Smooth muscle cell (in vitro differentiated cells): Measurements from ENCODE around the gene SYNRG. TPM values are rescaled to one million over a fixed set of nuclear protein-coding genes. Genes with fewer than 3 reads are reported as not detected.
A peak's percentile ranks its signal among the peaks of the same experiment; 100 is the strongest.

ENCODE experiments used
- DNase-seq: peaks from one replicate; lab custom pipeline; 2025; ENCODE audit not compliant: unreplicated experiment; lab: John Stamatoyannopoulos, UW
- H2AFZ ChIP-seq: fragments of 200-600 bp; sonication (generic); 2 replicates; pipeline ENCODE4 v1.6.0; 2016; ENCODE audit warnings: antibody characterized with exemption, low read depth, mild to moderate bottlenecking
- H3F3A ChIP-seq: fragments of 200-600 bp; sonication (generic); 2 replicates; pipeline ENCODE4 v1.6.0; 2017; ENCODE audit warnings: antibody characterized with exemption, low read depth
- H3K27ac ChIP-seq: fragments of 200-600 bp; sonication (generic); 2 replicates; pipeline ENCODE4 v1.5.1; 2016; ENCODE audit warnings: low read depth, mild to moderate bottlenecking
- H3K27me3 ChIP-seq: fragments of 200-600 bp; sonication (generic); 2 replicates; pipeline ENCODE4 v1.6.1; 2016; ENCODE audit warnings: low read depth, mild to moderate bottlenecking
- H3K36me3 ChIP-seq: fragments of 200-600 bp; sonication (generic); 2 replicates; pipeline ENCODE4 v1.5.1; 2016; ENCODE audit warnings: low read depth
- H3K4me1 ChIP-seq: fragments of 200-600 bp; sonication (generic); 2 replicates; pipeline ENCODE4 v1.5.1; 2016; ENCODE audit warnings: low read depth
- H3K4me2 ChIP-seq: fragments of 200-600 bp; sonication (generic); 2 replicates; pipeline ENCODE4 v1.6.0; 2016; ENCODE audit warnings: mild to moderate bottlenecking
- H3K4me3 ChIP-seq: fragments of 200-600 bp; sonication (generic); 2 replicates; pipeline ENCODE4 v1.5.1; 2016; ENCODE audit warnings: mild to moderate bottlenecking
- H3K79me2 ChIP-seq: fragments of 200-600 bp; sonication (generic); 2 replicates; pipeline ENCODE4 v1.6.0; 2016; ENCODE audit warnings: low read depth, mild to moderate bottlenecking
- H3K9ac ChIP-seq: fragments of 200-600 bp; sonication (generic); 2 replicates; pipeline ENCODE4 v1.6.0; 2016; ENCODE audit warnings: low read depth
- H3K9me3 ChIP-seq: fragments of 200-600 bp; sonication (generic); replicated peaks from 2 replicates; pipeline ENCODE4 v1.5.1; 2016; ENCODE audit warnings: low read depth
- H4K20me1 ChIP-seq: fragments of 200-600 bp; sonication (generic); 2 replicates; pipeline ENCODE4 v1.6.0; 2016; ENCODE audit warnings: low read depth
- WGBS: methylation state at CpG from one replicate; pipeline ENCODE4 v1.1.7; 2016; ENCODE audit warnings: low lambda C conversion rate; 5-methylcytosine and 5-hydroxymethylcytosine counted together
- polyA plus RNA-seq: library from polyadenylated mRNA; unstranded; fragments of >200 nt; fragmentation: Nextera tagmentation; extraction: Ambion mirVana; gene quantifications from 2 replicates; pipeline ENCODE4 v1.2.1, GENCODE V29; 2016
- total RNA-seq: library from RNA; depleted of rRNA; stranded (reverse); fragments of >200 nt; gene quantifications from 2 replicates; pipeline ENCODE4 v1.2.3, GENCODE V29; 2014
- TF ChIP-seq, protein P1 (sequence below): fragments of 200-600 bp; sonication (generic); IDR thresholded peaks from 2 replicates; pipeline ENCODE4 v1.5.1; 2017; ENCODE audit warnings: borderline replicate concordance, mild to moderate bottlenecking, antibody characterized with exemption; ENCODE audit not compliant: insufficient read depth, poor library complexity, severe bottlenecking

SYNRG gene
- total and polyA plus RNA-seq, 2 experiments from 2014 or later, result 16.2 to 18.9 TPM

DNA sequence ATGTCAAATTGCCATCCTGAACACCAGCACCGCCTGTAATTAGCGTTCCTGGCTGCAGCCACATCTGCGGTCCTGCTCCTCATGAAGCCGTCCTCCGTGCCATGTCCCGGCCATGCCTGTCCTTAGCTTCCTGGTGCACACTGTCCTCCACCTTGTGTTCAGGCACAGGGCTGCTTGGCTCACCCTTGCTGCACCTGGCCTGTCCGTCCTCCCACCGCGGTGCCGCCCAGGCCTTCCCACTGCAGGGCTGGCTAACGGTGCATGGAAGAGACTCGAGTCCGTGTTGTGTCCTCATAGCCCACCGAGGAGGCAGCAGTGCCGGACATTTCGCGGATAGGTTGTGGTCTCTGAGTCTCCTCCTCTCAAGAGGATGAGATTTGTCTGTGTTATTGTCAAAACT, 99.2 kb downstream of the SYNRG start:
- no peak overlapping the region for H3K4me2 ChIP-seq
- peaks cover 84% of the 10 kb centered on the region for H4K20me1 ChIP-seq
- no peak overlapping the region for H3K9ac ChIP-seq
- H3F3A ChIP-seq, result no peaks in the 10 kb centered on the region
- TF ChIP-seq, protein P1, sequence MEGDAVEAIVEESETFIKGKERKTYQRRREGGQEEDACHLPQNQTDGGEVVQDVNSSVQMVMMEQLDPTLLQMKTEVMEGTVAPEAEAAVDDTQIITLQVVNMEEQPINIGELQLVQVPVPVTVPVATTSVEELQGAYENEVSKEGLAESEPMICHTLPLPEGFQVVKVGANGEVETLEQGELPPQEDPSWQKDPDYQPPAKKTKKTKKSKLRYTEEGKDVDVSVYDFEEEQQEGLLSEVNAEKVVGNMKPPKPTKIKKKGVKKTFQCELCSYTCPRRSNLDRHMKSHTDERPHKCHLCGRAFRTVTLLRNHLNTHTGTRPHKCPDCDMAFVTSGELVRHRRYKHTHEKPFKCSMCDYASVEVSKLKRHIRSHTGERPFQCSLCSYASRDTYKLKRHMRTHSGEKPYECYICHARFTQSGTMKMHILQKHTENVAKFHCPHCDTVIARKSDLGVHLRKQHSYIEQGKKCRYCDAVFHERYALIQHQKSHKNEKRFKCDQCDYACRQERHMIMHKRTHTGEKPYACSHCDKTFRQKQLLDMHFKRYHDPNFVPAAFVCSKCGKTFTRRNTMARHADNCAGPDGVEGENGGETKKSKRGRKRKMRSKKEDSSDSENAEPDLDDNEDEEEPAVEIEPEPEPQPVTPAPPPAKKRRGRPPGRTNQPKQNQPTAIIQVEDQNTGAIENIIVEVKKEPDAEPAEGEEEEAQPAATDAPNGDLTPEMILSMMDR, result no peak
- H3K27me3 ChIP-seq, result no peaks in the 10 kb centered on the region
- H3K36me3 ChIP-seq, result peaks cover 5% of the 10 kb centered on the region
- no peak overlapping the region for H3K27ac ChIP-seq
- H3K9me3 ChIP-seq, result no peaks in the 10 kb centered on the region
- no peaks in the 10 kb centered on the region for H3K4me1 ChIP-seq
- 96% methylated on average over 17 of the region's 17 CpGs for WGBS
- no peak overlapping the region for H3K4me3 ChIP-seq
- peaks cover 57% of the 10 kb centered on the region for H3K79me2 ChIP-seq
- DNase-seq, result no peak
- H2AFZ ChIP-seq, result no peak overlapping the region

- WGBS, result 96% methylated on average over 9 of the region's 9 CpGs
- H3K36me3 ChIP-seq, result no peaks in the 10 kb centered on the region
- H3K4me2 ChIP-seq, result no peak overlapping the region
- H2AFZ ChIP-seq, result no peak overlapping the region
- H3K9me3 ChIP-seq, result no peaks in the 10 kb centered on the region
- TF ChIP-seq, protein P1, result no peak
- peaks cover 80% of the 10 kb centered on the region for H3K79me2 ChIP-seq
- no peaks in the 10 kb centered on the region for H3K4me1 ChIP-seq
- H4K20me1 ChIP-seq, result peaks cover 90% of the 10 kb centered on the region
- no peak overlapping the region for H3K9ac ChIP-seq
- no peaks in the 10 kb centered on the region for H3F3A ChIP-seq
- no peak overlapping the region for H3K4me3 ChIP-seq
- no peak for DNase-seq
- H3K27ac ChIP-seq, result no peak overlapping the region
- H3K27me3 ChIP-seq, result no peaks in the 10 kb centered on the region
Measured at GRCh38 chr17:37507111-37507510, 102.1 kb downstream of the SYNRG start.

DNA sequence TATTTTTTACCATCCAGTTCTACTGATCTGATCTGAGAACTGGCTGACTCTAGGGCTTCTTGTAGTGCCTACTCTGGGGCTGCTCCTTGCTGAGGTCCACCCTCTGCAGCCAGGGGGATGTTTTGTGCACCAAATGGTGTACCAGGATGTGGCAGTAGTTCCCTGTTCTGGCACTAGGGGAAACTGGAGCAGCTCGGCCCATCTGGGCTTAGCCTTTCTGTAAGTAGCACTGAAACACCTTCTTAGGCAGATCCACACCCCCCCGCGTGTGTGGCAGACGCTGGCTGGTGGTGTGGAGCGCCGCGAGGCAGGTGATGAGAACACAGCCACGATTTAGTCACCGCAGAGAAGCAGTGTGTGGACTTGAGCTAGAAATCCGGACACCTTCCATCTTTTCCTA, 102.5 kb downstream of the SYNRG start:
- peaks cover 84% of the 10 kb centered on the region for H3K79me2 ChIP-seq
- H3K27me3 ChIP-seq, result no peaks in the 10 kb centered on the region
- no peak overlapping the region for H3K4me2 ChIP-seq
- no peaks in the 10 kb centered on the region for H3K36me3 ChIP-seq
- H4K20me1 ChIP-seq, result peaks cover 91% of the 10 kb centered on the region
- no peak overlapping the region for H2AFZ ChIP-seq
- TF ChIP-seq, protein P1, result peak; percentile 17
- no peaks in the 10 kb centered on the region for H3K9me3 ChIP-seq
- no peak overlapping the region for H3K4me3 ChIP-seq
- DNase-seq, result no peak
- H3F3A ChIP-seq, result no peaks in the 10 kb centered on the region
- H3K9ac ChIP-seq, result no peak overlapping the region
- H3K4me1 ChIP-seq, result no peaks in the 10 kb centered on the region
- no peak overlapping the region for H3K27ac ChIP-seq
- WGBS, result 71% methylated on average over 10 of the region's 10 CpGs

DNA sequence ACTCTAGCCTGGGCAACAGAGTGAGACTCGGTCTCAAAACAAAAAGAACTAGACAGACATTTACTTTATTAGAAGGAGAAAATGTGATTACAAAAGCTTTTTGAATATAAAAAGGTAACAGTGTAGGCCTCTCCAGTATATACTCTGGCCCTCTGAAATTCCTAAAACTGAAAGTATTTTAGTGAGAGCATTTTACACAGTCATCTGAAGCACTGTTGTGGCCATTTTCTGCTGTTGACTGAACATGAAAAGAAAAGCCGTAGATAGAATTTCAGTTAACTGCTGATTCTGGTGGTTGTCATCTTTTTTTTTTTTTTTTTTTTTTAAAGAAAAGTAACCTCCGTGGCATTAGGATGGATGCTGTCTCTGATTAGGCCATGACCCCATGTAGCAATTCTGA, 103.9 kb downstream of the SYNRG start:
- Histone ChIP-seq H3K36me3 (no peaks in the 10 kb centered on the region), H3K27ac (no peak overlapping the region), H3K9me3 (no peaks in the 10 kb centered on the region), H3F3A (no peaks in the 10 kb centered on the region), H3K79me2 (peaks cover 90% of the 10 kb centered on the region), H4K20me1 (peaks cover 95% of the 10 kb centered on the region), H2AFZ (no peak overlapping the region), H3K4me2 (no peak overlapping the region), H3K4me1 (no peaks in the 10 kb centered on the region), H3K27me3 (no peaks in the 10 kb centered on the region), H3K9ac (no peak overlapping the region), H3K4me3 (no peak overlapping the region)
- WGBS, result 95% methylated on average over 3 of the region's 3 CpGs
- no peak for DNase-seq
- TF ChIP-seq, protein P1, result no peak
